Progenitor cell of endocrine pancreas (in vitro differentiated cells): ENCODE results near the gene GABRB2. TPM values are rescaled to one million over a fixed set of nuclear protein-coding genes. Genes with fewer than 3 reads are reported as not detected.

Experiments
- DNase-seq: peaks from one replicate; pipeline ENCODE4 v3.0.0; 2021; ENCODE audit warnings: low spot score; ENCODE audit not compliant: unreplicated experiment
- H3K27ac Mint-ChIP-seq: 2 replicates; pipeline ENCODE4 v1.8.0; 2021; ENCODE audit warnings: mild to moderate bottlenecking, moderate library complexity, mixed read lengths
- H3K27me3 Mint-ChIP-seq: 2 replicates; pipeline ENCODE4 v1.8.0; 2021; ENCODE audit warnings: mixed read lengths
- H3K36me3 Mint-ChIP-seq: 2 replicates; pipeline ENCODE4 v1.8.0; 2022; ENCODE audit warnings: mixed read lengths; ENCODE audit not compliant: insufficient read depth
- H3K4me1 Mint-ChIP-seq: 2 replicates; pipeline ENCODE4 v1.8.0; 2021; ENCODE audit warnings: low read depth, mixed read lengths
- H3K4me3 Mint-ChIP-seq: 2 replicates; pipeline ENCODE4 v1.8.0; 2021; ENCODE audit warnings: low read depth, mild to moderate bottlenecking, moderate library complexity, mixed read lengths
- H3K9me3 Mint-ChIP-seq: 2 replicates; pipeline ENCODE4 v1.8.0; 2021; ENCODE audit warnings: low read depth, mixed read lengths
- total RNA-seq: library from RNA; stranded (reverse); gene quantifications from 2 replicates; pipeline ENCODE4 v1.2.1, GENCODE V29; 2021
- TF ChIP-seq, protein P1 (sequence below): fragments of 200-600 bp; sonication (generic); IDR thresholded peaks from one replicate; pipeline ENCODE4 v1.5.0; 2021; ENCODE audit warnings: antibody characterized with exemption, mild to moderate bottlenecking; ENCODE audit not compliant: unreplicated experiment

GABRB2 gene
- total RNA-seq, 1 donor from 2014 or later, result 3.5 TPM

DNA sequence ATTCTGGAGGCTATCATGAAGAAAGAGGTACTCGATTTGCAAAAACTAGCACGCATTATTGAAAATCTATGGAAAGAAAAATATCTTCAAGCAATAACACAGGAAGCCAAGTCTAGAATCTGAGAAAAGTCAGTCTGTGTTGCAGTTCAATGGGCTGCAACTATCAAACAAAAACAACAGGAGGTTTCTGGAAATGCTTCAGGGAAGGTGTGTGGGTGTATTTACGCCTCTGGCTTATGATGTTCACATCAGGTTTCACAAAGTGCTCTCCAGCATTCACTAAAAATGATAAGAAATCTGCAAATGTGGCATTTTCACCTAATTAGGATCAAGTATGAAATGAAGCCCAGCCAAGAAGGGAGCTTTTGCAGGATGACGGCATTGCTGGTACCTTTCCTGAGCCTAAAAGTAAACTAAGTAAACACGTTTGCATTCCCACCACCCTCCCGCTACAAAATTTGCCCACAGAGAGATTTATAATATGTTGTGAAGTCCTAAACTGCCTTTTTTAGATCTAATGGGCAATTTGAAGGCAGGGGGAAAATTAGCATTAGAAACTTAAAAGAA is 146.4 kb downstream of the GABRB2 start:
- DNase-seq, result no peak
- H3K27ac Mint-ChIP-seq, result no peak overlapping the region
- no peaks in the 10 kb centered on the region for H3K9me3 Mint-ChIP-seq
- H3K4me1 Mint-ChIP-seq, result no peaks in the 10 kb centered on the region
- TF ChIP-seq, protein P1, sequence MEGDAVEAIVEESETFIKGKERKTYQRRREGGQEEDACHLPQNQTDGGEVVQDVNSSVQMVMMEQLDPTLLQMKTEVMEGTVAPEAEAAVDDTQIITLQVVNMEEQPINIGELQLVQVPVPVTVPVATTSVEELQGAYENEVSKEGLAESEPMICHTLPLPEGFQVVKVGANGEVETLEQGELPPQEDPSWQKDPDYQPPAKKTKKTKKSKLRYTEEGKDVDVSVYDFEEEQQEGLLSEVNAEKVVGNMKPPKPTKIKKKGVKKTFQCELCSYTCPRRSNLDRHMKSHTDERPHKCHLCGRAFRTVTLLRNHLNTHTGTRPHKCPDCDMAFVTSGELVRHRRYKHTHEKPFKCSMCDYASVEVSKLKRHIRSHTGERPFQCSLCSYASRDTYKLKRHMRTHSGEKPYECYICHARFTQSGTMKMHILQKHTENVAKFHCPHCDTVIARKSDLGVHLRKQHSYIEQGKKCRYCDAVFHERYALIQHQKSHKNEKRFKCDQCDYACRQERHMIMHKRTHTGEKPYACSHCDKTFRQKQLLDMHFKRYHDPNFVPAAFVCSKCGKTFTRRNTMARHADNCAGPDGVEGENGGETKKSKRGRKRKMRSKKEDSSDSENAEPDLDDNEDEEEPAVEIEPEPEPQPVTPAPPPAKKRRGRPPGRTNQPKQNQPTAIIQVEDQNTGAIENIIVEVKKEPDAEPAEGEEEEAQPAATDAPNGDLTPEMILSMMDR, result no peak
- no peaks in the 10 kb centered on the region for H3K36me3 Mint-ChIP-seq
- no peak overlapping the region for H3K4me3 Mint-ChIP-seq
- no peaks in the 10 kb centered on the region for H3K27me3 Mint-ChIP-seq

DNA sequence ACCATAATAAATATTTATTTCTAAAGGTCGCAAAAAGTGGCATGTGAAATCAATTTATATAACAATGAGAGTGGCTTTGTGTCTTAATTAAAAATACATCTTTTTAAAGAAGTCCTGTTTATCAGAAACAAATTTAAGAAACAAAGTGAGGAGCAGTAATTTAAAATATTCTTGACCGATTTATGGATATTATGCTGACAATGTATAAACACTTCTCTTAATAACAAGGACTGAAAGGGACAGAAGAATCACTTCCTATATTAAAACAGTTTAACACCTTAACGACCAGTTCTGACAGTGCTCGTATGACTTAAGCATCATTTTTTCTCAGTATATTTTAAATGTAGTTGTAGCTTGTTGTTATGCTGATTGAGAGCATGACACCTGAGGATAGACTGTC is 149.1 kb downstream of the GABRB2 start:
- no peak for DNase-seq
- Mint-ChIP-seq H3K27me3 (no peaks in the 10 kb centered on the region), H3K27ac (no peak overlapping the region), H3K36me3 (no peaks in the 10 kb centered on the region), H3K9me3 (no peaks in the 10 kb centered on the region), H3K4me1 (no peaks in the 10 kb centered on the region), H3K4me3 (no peak overlapping the region)
- TF ChIP-seq, protein P1, result no peak

DNA sequence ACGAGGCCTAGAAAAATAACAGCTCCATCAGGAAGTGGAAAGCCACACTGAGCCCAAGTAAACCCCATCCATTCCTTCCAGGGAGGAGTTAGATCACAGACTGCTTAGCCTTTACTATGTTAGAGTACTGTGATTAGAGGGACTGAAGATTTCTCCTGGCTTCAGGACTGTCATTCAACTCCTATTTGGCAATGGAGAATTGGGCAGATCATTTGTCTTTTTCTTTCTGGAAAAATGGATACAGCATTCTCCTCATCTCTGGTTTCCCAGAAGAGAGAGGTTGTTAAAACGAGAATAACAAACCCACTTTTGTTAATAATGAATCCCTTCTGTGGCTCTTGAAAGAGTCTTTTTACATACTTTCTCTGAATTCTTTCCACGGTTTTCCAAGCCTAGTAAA is 150.4 kb downstream of the GABRB2 start:
- Mint-ChIP-seq H3K27ac (no peak overlapping the region), H3K4me3 (no peak overlapping the region), H3K9me3 (no peaks in the 10 kb centered on the region), H3K36me3 (no peaks in the 10 kb centered on the region), H3K4me1 (no peaks in the 10 kb centered on the region), H3K27me3 (no peaks in the 10 kb centered on the region)
- TF ChIP-seq, protein P1, result no peak
- no peak for DNase-seq

DNA sequence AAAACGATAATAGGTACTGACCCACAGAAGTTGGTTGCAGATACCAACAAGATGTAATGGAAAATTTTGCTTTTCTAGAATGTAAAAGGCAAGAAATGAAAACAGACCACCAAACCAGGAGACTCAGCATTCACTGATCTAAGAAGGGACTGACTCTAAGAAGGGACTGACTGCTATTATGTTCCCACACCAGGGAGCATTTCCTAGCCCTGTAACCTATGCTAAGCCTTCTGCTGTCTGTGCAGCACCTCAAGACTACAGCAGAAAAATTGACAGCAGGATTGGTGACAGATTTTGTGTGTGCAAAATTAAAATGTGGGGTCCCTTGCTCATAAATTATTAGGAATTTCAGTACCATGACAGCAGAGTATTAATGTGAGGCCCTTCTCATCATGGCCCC is 154.8 kb downstream of the GABRB2 start:
- Mint-ChIP-seq H3K36me3 (no peaks in the 10 kb centered on the region), H3K27me3 (no peaks in the 10 kb centered on the region), H3K4me3 (no peak overlapping the region), H3K27ac (no peak overlapping the region), H3K4me1 (peaks cover 4% of the 10 kb centered on the region), H3K9me3 (no peaks in the 10 kb centered on the region)
- TF ChIP-seq, protein P1, result no peak
- DNase-seq, result no peak

DNA sequence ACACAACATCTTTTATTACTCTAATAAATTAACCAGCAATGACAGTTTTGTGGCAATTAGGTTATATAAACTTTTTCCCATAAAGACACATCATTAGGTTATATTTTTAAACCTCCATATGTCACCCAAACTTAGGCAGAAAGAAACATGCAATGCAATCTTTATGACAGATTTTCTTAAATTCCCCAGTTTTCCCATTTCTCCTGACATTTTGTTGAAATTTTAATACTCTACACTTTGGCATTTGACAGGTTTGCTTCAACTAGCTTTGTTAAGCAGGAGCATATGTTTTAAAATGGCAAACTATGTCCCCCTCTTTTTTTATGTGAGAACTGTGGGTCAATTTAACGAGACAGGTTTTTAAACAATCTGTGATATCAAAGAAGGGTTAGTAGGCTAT is 155.5 kb downstream of the GABRB2 start:
- no peaks in the 10 kb centered on the region for H3K9me3 Mint-ChIP-seq

More for the DNA sequence above, 155.5 kb downstream of the GABRB2 start:
- no peaks in the 10 kb centered on the region for H3K36me3 Mint-ChIP-seq
- DNase-seq, result no peak
- H3K27me3 Mint-ChIP-seq, result no peaks in the 10 kb centered on the region
- TF ChIP-seq, protein P1, result no peak
- no peak overlapping the region for H3K27ac Mint-ChIP-seq
- no peak overlapping the region for H3K4me3 Mint-ChIP-seq
- H3K4me1 Mint-ChIP-seq, result peaks cover 4% of the 10 kb centered on the region
